Skin of body (tissue), 2 donors: Measurements from ENCODE around the gene NR1I3. TPM values are rescaled to one million over a fixed set of nuclear protein-coding genes. Genes with fewer than 3 reads are reported as not detected.

Experiments used
- DNase-seq: peaks from one replicate; lab custom pipeline; 2025; lab: John Stamatoyannopoulos, UW
- total RNA-seq: library from RNA; depleted of rRNA; stranded (reverse); fragments of >200 nt; gene quantifications from one replicate; pipeline ENCODE4 v1.2.3, GENCODE V29; 2014

NR1I3 gene
- total RNA-seq, 1 donor from 2014 or later = not detected

DNA sequence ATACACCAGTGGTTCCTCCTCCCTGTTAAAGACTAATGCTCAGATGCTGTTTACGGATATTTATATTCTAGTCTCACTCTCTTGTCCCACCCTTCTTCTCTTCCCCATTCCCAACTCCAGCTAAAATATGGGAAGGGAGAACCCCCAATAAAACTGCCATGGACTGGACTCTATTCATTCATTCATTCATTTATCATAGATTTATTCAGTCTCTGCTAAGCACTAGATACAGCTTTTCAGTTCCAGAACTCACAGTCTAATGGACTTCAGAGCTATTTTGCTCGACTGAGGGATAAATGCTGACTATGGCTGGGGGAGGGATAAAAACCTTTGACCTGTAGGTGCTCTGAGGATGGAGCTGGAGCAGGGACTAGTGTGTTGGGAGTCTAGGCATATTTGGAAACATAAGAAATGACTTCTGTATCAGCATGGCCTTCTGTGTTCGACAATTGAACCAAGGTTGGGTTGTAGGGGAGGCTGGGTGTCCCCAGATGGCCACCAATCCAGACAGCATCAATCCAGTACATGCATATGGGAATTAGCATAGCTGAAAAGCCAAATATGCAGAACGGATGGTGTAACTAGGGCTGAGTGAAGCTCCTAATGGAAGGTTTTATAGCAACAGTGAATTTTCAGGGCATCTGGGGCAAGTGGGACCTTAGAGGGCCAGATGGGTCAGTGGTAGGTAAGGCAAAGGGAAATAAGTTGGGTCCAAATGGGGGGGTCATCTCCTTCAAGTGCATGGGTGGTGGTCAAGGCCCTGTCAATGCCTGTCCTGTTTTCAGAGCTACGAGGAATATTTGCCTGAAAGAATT, 18.7 kb downstream of the NR1I3 start:
- DNase-seq = no peak

DNA sequence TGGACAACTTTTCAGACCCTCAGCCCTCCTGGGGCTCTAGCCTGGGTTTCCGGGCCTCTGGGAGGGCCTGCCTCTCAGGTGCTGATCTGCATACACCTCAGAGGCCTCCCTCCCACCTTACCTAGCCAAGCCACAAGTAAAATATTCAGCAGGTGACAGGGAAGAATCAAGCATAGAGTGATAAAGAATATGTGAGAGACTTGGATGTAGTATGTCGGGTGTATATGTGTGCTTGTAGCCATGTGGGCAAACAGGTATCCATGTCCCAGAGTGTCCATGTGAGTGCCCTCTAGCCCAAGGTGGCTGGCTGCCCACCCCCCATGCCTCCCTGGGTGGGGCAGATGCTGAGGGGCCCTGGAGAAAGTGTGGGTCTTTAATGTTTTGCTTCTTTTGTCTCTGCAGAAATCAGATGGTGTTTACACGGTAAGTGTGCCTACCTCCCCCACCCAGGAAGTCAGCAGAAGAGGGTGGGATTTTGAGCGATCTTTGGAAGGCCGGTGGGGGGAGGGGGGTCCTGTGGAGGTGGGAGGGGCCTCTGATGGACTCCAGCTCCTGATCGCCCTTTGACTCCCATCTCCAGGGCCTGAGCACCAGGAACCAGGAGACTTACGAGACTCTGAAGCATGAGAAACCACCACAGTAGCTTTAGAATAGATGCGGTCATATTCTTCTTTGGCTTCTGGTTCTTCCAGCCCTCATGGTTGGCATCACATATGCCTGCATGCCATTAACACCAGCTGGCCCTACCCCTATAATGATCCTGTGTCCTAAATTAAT, 19.5 kb downstream of the NR1I3 start:
- no peak for DNase-seq

DNA sequence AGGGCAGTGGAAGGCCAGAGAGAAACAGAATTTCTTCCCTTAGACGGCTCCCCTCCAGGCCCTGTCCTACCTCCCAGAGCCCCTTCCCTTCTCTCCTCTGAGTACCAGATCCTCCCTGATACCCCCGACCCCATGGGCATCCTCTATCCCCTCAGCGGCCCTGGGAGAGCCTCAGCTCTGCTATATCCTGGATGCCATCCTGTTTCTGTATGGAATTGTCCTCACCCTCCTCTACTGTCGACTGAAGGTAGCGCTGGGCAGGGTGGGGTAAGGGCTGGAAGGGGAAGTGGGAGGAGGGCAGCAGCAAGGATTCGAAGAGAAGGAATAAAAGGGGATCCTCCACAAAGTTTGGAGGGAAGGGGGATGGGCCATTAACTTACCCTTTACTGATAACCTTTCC, 20.2 kb downstream of the NR1I3 start:
- no peak for DNase-seq

DNA sequence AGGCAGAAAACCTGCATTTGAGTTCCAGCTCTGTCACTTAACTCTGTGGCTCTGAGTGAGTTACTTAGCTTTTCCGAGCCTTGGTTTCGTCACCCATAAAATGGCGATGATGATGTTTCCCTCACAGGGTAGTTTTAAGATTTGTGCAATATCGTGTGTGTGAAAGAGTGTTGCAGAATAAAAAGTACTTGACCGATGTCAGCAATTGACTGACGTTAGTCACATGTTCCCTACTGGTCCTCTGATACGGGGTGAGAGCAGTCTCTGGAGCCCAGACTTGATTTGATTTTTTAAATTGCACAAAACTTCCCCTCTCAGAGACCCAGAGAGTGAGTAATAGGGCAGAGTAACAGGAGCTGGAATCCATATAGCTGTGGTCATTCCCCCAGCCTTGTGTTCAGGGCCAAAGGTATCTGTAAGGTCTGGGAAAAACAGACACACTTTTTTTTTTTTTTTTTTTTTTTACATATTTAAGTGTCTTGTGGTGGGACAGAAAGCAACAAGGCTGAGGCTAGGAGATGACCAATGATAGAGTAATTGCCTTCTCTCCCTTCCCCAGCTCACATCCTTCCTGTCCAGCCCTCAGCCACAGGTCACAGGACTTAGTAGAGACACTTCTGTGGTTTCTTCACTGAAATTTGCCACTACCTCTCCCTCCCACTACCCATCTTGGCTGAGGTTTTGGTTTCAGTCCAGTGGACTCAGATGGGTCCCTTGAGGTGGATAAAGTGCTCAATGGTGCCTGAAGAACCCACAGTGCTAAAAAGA, 20.9 kb downstream of the NR1I3 start:
- no peak for DNase-seq

DNA sequence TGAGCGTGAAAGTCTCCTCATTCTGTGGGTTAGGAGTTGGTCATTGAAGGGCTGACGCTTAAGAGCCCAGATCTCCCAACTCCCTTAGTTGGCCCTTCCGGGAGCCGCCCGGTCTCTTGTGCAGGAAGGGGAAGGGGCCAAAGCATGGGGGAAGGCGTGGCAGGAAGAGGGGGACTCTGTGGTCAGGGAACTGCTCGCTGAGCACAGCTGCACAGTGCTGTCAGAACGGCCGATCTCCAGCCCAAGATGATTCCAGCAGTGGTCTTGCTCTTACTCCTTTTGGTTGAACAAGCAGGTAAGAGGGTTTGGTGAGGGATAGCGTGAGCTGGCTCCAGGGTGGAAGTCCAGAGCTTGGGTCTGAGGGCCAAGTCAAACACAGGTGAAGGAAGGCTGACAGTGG, 22.9 kb downstream of the NR1I3 start, which contains the start of gene FCER1G:
Gene FCER1G, plus strand, starts transcription at position 220 of the 400 bp plus-strand sequence. Its CDS starts 27 bp downstream, at position 247.
- no peak for DNase-seq

DNA sequence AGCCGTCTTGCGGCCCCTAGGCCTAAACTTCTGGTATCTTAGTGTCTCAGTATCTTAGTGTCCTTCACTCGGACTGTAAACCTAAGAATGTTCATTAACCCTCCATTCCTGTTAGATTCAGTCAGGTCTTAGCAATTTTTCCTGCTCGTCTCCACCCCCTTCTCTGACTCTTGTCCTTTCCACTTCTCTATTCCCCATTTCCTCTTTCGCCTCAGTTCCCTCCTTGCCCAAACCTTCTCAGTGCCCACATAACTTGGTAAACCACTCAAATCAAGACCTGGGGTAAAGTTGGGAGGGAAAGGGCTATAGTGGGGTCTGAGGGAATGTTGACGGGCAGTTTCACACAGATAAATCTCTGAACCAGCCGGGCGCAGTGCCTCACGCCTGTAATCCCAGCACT, 23.6 kb downstream of the NR1I3 start:
- DNase-seq = no peak

DNA sequence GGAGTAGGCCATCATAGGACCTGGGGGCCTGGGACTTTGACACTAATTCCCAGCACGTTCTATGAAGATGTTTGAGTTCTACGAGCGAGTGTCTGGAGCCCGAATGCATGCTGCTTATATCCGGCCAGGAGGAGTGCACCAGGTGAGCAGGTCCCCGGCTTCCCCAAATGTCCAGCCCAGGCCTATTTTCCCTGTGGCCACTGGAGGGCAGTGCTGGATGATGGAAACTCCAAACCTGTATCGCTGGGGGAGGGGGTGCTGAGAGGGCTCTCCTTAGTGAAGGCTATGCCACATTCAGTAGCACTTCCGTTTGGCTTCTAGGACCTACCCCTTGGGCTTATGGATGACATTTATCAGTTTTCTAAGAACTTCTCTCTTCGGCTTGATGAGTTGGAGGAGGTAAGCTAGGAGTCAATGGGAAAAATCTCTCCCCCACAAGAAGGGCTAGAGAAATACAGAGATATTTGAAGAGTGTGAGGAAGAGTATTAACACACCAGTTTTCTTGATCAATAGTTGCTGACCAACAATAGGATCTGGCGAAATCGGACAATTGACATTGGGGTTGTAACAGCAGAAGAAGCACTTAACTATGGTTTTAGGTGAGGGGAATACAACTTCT, 28.1 kb downstream of the NR1I3 start:
- DNase-seq = peak; percentile 39

DNA sequence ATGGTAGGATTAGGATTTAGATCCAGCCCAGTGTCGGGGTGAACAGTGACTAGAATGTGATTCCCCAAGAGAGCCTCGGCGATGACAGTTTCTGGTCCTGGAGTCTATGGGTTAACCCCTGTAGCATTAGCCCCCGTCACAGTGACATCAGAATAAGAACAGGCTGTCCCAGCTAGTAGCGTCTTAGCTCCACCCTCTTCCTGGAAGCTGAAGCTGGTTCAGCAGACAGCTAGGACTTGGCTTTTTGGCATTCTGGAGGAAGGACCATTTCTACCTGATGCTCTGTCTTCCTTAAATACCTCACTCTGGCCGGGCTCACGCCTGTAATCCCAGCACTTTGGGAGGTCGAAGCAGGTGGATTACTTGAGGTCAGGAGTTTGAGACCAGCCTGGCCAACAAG, 30.8 kb downstream of the NR1I3 start:
- no peak for DNase-seq

DNA sequence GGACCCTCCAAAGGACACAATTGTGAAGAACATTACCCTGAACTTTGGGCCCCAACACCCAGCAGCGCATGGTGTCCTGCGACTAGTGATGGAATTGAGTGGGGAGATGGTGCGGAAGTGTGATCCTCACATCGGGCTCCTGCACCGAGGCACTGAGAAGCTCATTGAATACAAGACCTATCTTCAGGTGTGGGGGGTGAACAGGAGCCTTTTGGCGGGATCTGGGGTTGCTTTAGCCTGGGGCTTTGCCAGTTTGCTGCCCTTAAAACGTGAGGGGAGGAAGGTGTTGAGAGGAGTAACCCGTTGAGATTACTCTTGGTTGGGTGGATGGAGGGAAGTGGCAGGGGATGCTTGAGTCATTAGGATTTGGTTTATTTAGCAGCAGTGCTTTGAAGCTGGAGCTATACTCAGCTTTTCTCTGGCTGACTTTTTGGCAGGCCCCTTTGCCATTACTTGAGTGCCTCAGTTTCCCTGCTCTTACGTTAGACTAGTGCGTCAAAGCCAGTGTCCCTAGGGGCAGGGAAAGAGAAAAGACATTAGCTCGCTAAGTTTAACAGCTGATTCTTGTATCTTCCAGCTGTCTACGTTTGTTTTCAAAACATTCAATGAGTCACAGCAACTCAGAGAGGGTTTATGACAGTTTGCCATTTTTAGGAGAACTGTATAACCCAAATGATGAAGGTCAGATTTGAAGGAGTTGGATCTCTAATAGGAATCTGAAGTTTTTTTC, 31.4 kb downstream of the NR1I3 start:
- no peak for DNase-seq

DNA sequence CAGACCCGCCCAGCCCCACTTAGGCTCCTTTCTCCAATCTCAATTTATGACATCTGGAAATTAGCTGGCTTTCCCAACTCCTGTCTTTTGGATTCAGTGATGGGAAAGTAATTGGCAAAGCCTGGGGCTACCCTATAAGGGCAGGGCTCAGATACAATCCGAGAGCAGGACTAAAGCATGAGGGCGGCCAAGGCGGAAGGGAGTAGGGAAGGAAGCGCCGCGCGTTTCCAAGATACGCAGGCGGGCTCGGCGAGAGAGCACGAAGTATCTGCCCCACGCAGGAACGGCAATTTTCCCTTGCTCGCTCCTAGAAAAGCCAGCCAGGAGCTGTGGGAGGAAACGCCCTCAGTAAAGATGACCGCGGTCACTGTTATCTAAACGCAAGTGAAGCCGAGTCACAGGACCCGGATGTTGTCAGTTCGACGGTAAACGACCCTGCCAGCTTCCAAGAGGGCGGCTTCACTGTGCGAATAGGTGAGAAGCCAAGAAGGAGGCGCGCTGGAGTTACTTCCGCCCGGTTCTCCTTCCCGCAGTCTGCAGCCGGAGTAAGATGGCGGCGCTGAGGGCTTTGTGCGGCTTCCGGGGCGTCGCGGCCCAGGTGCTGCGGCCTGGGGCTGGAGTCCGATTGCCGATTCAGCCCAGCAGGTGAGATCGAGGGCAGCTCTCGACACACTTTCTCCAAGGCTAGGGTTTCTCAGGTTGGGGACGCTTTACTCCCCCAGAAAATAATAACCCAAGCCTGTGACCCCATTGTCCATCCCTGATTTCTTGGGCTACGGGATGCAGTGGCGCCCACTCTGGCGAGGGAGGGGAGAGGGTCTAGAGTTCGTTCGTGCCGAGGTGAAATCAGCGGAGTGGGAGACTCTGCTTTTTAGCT, 35.9 kb downstream of the NR1I3 start, which contains the start of gene NDUFS2:
Gene NDUFS2, plus strand, starts transcription at position 532 of the 877 bp plus-strand sequence. Its CDS starts 19 bp downstream, at position 551.
- peak; percentile 99 for DNase-seq

DNA sequence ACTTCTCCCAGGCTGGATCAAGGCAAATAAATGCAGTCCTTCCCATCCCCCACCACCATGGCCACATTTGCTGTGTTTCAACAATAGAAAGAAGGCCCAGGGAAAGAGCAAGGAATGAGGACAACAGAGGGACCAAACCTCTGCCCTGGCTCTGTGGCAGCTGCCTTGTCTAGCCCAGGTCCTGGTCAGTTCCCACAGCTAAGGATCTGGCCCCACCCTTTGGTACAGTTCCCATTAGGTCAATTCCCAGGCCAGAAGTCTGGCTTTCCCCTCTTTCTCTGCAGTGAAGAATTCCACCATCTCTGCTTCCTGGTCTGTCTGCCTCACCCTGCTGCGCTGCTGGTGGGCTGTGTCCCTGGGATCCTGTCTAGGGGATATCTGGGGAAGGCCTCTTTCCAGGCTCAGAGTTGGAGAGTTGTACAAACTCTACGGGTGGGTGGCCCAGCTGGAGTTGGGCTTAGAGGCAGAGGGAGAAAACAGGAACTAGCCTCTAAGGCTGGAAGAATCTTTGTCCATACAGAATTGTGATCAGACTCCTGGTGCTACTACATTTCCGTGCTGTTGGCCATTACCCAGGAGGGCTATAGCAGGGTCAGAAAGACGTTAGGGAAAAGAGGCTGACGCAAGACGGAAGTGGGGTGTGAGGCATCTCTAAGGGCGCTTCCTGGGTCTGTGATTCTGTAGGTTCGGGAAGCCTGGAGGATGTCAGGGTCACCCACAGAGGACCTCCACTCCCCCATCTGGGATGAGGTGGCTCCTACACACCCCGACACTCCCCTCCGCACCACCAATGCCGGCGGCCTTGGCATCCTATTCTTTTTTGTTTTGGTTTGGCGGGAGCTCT, 36.8 kb downstream of the NR1I3 start:
- DNase-seq = peak; percentile 83

DNA sequence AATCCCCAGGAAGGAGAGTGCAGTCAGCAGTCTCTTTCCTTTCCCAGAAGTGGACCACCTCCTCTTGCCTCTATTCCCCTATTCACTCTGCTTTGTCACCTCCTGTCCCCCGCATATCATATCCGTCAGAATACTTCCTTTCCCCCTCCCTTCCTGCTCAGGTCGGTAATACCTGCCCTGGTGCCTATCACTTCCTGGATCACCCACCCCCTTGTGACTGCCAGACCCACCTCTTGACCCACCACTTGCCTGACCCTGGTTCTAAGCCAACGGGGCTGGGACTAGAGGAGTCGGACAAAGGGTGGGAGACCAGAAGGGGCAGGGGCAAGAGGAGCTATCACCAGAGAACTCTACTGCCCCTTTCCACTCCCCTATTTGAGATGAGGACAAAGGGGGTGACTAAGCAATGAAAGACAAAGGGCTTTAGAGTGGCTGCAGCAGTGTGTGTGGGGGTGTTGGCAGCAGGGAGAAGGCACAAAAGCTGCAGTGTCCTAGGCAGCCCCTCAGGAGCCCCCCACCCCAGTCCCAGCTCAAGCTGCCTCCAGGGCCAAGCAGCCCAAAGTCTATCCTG, 37.5 kb downstream of the NR1I3 start:
- no peak for DNase-seq

DNA sequence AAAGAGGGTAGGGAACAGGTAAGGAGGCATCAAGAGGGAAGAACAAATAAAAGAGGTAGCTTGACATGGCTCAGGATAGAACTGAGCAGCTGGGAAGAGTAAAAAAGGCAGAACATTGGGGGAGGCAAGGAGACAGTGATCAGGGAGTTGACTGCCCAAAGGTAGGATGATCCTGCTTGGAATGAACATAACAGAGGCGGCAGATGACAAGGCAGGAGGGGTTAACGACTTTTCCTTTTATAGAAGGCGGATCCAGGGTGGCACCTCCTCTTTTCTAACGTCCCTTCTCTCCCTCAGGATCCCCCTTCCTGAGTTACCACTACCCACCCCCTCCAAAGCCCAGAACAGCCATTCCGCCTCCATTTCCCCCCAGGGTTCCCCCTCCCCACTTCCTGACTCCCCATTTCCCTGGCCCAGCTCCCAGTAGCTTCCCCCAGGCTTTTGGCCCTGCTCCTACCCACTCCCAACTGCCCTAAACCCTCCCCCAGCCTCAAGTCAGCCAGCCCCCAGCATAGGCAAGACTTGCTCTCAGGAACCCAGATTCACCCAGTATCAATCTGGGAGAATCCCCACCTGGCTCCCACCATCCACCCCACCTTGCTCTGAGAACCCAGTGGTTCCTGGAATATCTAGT, 38.4 kb downstream of the NR1I3 start:
- peak; percentile 18 for DNase-seq

DNA sequence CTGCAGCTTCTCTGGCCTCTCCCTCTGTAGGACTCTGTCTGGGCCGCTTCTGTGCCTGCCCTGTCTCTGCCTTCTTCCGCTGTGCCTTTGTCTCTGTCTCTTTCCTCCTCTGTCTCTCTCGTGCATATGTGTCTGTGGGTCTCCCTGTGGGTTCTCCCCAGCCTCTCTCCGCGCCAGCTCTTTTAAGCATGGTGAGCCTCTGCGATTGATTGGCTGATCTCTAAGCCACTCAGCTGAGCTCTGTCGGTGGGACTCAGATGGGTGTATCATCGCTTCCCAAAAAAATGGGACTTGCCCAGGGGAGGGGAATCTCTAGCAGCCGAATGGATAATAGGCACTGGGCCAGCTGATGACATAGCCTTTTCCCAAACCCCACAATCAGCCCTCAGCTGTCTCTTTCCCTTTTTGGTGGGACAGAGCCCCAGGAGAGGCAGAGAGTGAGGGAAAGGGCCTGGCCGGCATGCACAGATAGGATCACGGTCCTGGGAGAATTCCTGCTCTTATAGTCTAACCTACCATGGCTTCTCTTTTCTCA, 39.0 kb downstream of the NR1I3 start, which contains the start of gene ADAMTS4:
Gene ADAMTS4, minus strand, starts transcription at position 158 of the 535 bp plus-strand sequence. CDS start 427 bp downstream, outside the sequence.
- peak; percentile 98 for DNase-seq

DNA sequence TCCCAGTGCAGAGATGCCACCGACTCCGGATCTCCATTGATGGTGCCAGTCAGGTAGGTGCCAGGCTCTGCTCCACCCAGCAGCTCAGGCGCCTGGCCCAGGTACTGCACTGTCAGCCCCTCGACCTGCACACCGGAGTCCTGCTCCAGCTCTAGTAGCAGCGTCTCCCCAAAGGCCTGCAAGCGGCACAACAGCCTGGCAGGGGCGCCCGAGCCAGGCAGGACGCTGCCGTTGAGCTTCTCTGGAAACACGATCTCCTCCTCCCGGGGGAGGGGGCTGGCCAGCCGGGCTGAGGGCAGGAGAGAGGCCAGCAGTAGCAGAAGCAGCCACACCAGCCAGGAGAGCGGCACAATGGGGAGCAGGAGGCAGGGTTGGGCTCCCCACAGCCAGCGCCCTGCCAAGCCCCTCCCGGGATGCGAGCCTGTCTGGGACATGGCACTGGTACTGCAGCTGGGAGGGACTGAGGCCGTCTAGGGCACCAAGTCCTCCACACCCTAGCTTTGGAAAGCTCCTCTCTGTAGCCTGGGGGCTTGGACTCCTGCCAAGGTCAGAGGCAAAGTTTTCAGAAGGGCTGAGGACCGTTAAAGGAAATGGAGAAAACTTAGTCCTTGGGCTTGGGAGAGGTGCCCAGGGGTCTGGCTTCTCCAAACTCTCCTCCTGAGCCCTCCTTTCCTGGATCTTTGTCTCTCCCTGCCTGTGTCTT, 39.7 kb downstream of the NR1I3 start:
- peak; percentile 60 for DNase-seq

DNA sequence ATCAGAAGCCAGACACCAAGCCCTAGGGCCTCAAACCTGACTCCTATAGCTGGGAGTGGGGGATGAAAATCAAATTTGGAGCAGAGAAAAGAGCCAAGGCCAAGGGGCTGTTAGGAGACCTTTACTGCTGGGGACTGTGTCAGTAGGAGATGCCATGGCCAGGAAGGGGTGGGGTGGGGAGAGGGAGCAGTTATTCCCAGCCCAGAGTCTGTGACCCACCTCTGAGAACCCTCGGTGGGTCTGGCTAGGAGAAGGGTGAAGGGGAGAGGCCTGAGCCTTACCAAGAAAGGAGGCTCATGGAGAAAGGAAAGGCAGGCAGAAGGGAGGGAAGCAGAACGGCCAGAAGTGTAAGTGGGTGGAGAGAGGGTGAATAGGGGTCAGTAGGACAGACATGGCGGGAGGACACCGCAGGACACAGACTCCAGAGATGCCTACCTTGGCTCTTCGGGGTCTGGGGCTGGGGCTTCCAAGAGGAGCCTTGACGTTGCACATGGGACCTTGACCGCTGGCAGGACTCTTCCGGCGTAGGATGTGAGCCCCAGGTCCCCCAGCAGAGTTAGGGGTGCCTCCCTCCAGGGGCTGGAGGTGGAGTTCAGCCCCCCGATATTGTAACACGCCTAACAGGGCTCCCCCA, 40.3 kb downstream of the NR1I3 start:
- no peak for DNase-seq
